ENCODE measurements around the gene ATP2C2. TPM values are rescaled to one million over a fixed set of nuclear protein-coding genes. Genes with fewer than 3 reads are reported as not detected.

Gene ATP2C2
- total RNA-seq, 1 experiment from 2014 or later = 20.3 TPM

GRCh38 chr16:84360170-84360569 is 8.2 kb upstream of the ATP2C2 start:
- Histone ChIP-seq H3K27ac (ENCODE audit: low read depth, low read length) (no peak overlapping the region), H3K4me2 (ENCODE audit: low read length) (peak overlapping the region; percentile 32; the same call in 1 of the 2 replicates), H2AFZ (ENCODE audit: low read depth, low read length, poor library complexity, severe bottlenecking) (no peak overlapping the region), H3K27me3 (ENCODE audit: insufficient read depth, low read length) (no peaks in the 10 kb centered on the region), H3K36me3 (ENCODE audit: control insufficient read depth in 1 of 2, insufficient read depth in 2 of 2, low read length in 2 of 2) (no peaks in the 10 kb centered on the region), H3K79me2 (ENCODE audit: insufficient read depth, low read length) (no peaks in the 10 kb centered on the region), H3K4me1 (ENCODE audit: control insufficient read depth in 1 of 2, insufficient read depth in 2 of 2, low read length in 2 of 2) (peaks cover 3 to 10% of the 10 kb centered on the region in 2 experiments; a peak in 3 of 4 replicates), H3K9ac (ENCODE audit: low read length) (no peak overlapping the region), H3K9me2 (ENCODE audit: insufficient read depth) (no peaks in the 10 kb centered on the region), H4K20me1 (ENCODE audit: insufficient read depth) (no peaks in the 10 kb centered on the region), H3K4me3 (replicated peaks in 1 of 2; ENCODE audit: low read depth in 1 of 2, low read length in 2 of 2) (no peak overlapping the region), H3K9me3 (ENCODE audit: control insufficient read depth in 1 of 2, insufficient read depth in 1 of 2, low read depth in 1 of 2, low read length in 2 of 2) (no peaks in the 10 kb centered on the region)
- no TSS peak for BruUV-seq (replicated peaks)
- RAD21 ChIA-PET (ENCODE audit: low non-redundant PET in 1 of 2, low total read pairs in 2 of 2, uncharacterized antibody in 2 of 2, unreplicated experiment in 2 of 2) = no interaction called here
- TF ChIP-seq SRF (IDR thresholded peaks at IDR 0.05; ENCODE audit: low read depth) (no peak), SP1 (IDR thresholded peaks at IDR 0.05; ENCODE audit: low read depth) (peak; percentile 30; the same call in 1 of the 2 replicates), FOSL1 (IDR thresholded peaks at IDR 0.05; ENCODE audit: low read depth) (peak; percentile 40; the same call in 1 of the 2 replicates), POLR2AphosphoS5 (IDR thresholded peaks at IDR 0.05; ENCODE audit: low read depth, low read length) (no peak)
- POLR2A ChIA-PET = no interaction called here
- DNase-seq (ENCODE audit: low read depth, low spot score) (no peak), ATAC-seq (peak; percentile 63)
- CTCF ChIA-PET = no interaction called here
- intact Hi-C loops (cut with micrococcal nuclease) = no loop called here

GRCh38 chr16:84360748-84361147 is 7.6 kb upstream of the ATP2C2 start:
- RAD21 ChIA-PET (ENCODE audit: low non-redundant PET in 1 of 2, low total read pairs in 2 of 2, uncharacterized antibody in 2 of 2, unreplicated experiment in 2 of 2) = no interaction called here

More at GRCh38 chr16:84360748-84361147, 7.6 kb upstream of the ATP2C2 start:
- Histone ChIP-seq H3K9ac (ENCODE audit: low read length) (no peak overlapping the region), H3K27me3 (ENCODE audit: insufficient read depth, low read length) (no peaks in the 10 kb centered on the region), H3K27ac (ENCODE audit: low read depth, low read length) (no peak overlapping the region), H3K4me3 (replicated peaks in 1 of 2; ENCODE audit: low read depth in 1 of 2, low read length in 2 of 2) (no peak overlapping the region), H3K79me2 (ENCODE audit: insufficient read depth, low read length) (no peaks in the 10 kb centered on the region), H3K4me1 (ENCODE audit: control insufficient read depth in 1 of 2, insufficient read depth in 2 of 2, low read length in 2 of 2) (peaks cover 3 to 10% of the 10 kb centered on the region in 2 experiments; a peak in 3 of 4 replicates), H3K9me2 (ENCODE audit: insufficient read depth) (no peaks in the 10 kb centered on the region), H3K4me2 (ENCODE audit: low read length) (peak overlapping the region; percentile 32; the same call in 1 of the 2 replicates), H2AFZ (ENCODE audit: low read depth, low read length, poor library complexity, severe bottlenecking) (no peak overlapping the region), H4K20me1 (ENCODE audit: insufficient read depth) (no peaks in the 10 kb centered on the region), H3K36me3 (ENCODE audit: control insufficient read depth in 1 of 2, insufficient read depth in 2 of 2, low read length in 2 of 2) (no peaks in the 10 kb centered on the region), H3K9me3 (ENCODE audit: control insufficient read depth in 1 of 2, insufficient read depth in 1 of 2, low read depth in 1 of 2, low read length in 2 of 2) (no peaks in the 10 kb centered on the region)
- no peak for DNase-seq (ENCODE audit: low read depth, low spot score)
- ATAC-seq = peak; percentile 13
- intact Hi-C loops (cut with micrococcal nuclease) = no loop called here
- no TSS peak for BruUV-seq (replicated peaks)
- CTCF ChIA-PET = no interaction called here
- TF ChIP-seq SP1 (IDR thresholded peaks at IDR 0.05; ENCODE audit: low read depth) (no peak), ATF3 (IDR thresholded peaks at IDR 0.05) (no peak)
- POLR2A ChIA-PET = no interaction called here

Data from HCT116 (cell line).